H9 (cell line): ENCODE data around the gene TSPAN5. TPM values are rescaled to one million over a fixed set of nuclear protein-coding genes. Genes with fewer than 3 reads are reported as not detected.

ENCODE experiments used
- DNase-seq: peaks from one replicate; pipeline ENCODE4 v3.0.0-alpha.2; 2017
- H2AFZ ChIP-seq: one replicate; pipeline ENCODE4 v1.6.1; 2013; ENCODE audit warnings: mild to moderate bottlenecking, low read length, control low read depth, moderate library complexity
- H2AK5ac ChIP-seq: 2 replicates; pipeline ENCODE4 v1.6.1; 2013; ENCODE audit warnings: low read length, control low read depth, mixed read lengths; ENCODE audit not compliant: insufficient read length
- H2BK120ac ChIP-seq: one replicate; pipeline ENCODE4 v1.6.1; 2013; ENCODE audit warnings: low read depth, mild to moderate bottlenecking, low read length, control low read depth, inconsistent platforms; ENCODE audit not compliant: poor library complexity, severe bottlenecking
- H2BK12ac ChIP-seq: 2 replicates; pipeline ENCODE4 v1.6.1; 2013; ENCODE audit warnings: low read length, control low read depth, mixed read lengths, low read depth; ENCODE audit not compliant: insufficient read length
- H2BK15ac ChIP-seq: 2 replicates; pipeline ENCODE4 v1.6.1; 2013; ENCODE audit warnings: low read depth, low read length, control low read depth
- H2BK20ac ChIP-seq: one replicate; pipeline ENCODE4 v1.6.1; 2013; ENCODE audit warnings: low read depth, mild to moderate bottlenecking, low read length, control low read depth, inconsistent platforms; ENCODE audit not compliant: poor library complexity, severe bottlenecking
- H2BK5ac ChIP-seq: 2 replicates; pipeline ENCODE4 v1.6.1; 2013; ENCODE audit warnings: low read length, control low read depth, mixed read lengths; ENCODE audit not compliant: insufficient read length
- H3K14ac ChIP-seq: 2 replicates; pipeline ENCODE4 v1.6.1; 2013; ENCODE audit warnings: low read length, control low read depth; ENCODE audit not compliant: insufficient read depth
- H3K18ac ChIP-seq: 2 replicates; pipeline ENCODE4 v1.6.1; 2013; ENCODE audit warnings: low read depth, mild to moderate bottlenecking, mixed read lengths, low read length, control low read depth; ENCODE audit not compliant: insufficient read length
- H3K23ac ChIP-seq: 2 replicates; pipeline ENCODE4 v1.6.1; 2013; ENCODE audit warnings: low read length, control low read depth, mixed read lengths, low read depth; ENCODE audit not compliant: insufficient read length
- H3K23me2 ChIP-seq: 2 replicates; pipeline ENCODE4 v1.6.1; 2013; ENCODE audit warnings: low read depth, mild to moderate bottlenecking, mixed read lengths, low read length, control low read depth; ENCODE audit not compliant: insufficient read length, poor library complexity, severe bottlenecking
- H3K27ac ChIP-seq: 2 replicates; pipeline ENCODE4 v1.5.1; 2013; ENCODE audit warnings: low read length, control low read depth, mixed read lengths, low read depth; ENCODE audit not compliant: insufficient read length
- H3K27me3 ChIP-seq: 2 replicates; pipeline ENCODE4 v1.6.1; 2013; ENCODE audit warnings: low read length, control low read depth, inconsistent platforms; ENCODE audit not compliant: insufficient read depth
- H3K4ac ChIP-seq: 2 replicates; pipeline ENCODE4 v1.6.1; 2013; ENCODE audit warnings: low read depth, mild to moderate bottlenecking, control low read depth, inconsistent platforms, low read length, moderate library complexity
- H3K4me1 ChIP-seq: 2 replicates; pipeline ENCODE4 v1.6.1; 2013; ENCODE audit warnings: low read length, control low read depth, inconsistent platforms; ENCODE audit not compliant: insufficient read depth
- H3K4me2 ChIP-seq: 2 replicates; pipeline ENCODE4 v1.6.1; 2013; ENCODE audit warnings: low read length, control low read depth, mixed read lengths; ENCODE audit not compliant: insufficient read length, insufficient read depth
- H3K56ac ChIP-seq: 2 replicates; pipeline ENCODE4 v1.6.1; 2013; ENCODE audit warnings: low read depth, mild to moderate bottlenecking, mixed read lengths, low read length, control low read depth; ENCODE audit not compliant: insufficient read length
- H3K79me1 ChIP-seq: 2 replicates; pipeline ENCODE4 v1.6.1; 2013; ENCODE audit warnings: low read depth, mild to moderate bottlenecking, moderate library complexity, low read length, control low read depth, inconsistent platforms; ENCODE audit not compliant: insufficient read depth, poor library complexity, severe bottlenecking
- H3K79me2 ChIP-seq: 2 replicates; pipeline ENCODE4 v1.6.1; 2013; ENCODE audit warnings: low read length, control low read depth, inconsistent platforms; ENCODE audit not compliant: insufficient read depth
- H3K9ac ChIP-seq: 2 replicates; pipeline ENCODE4 v1.6.1; 2013; ENCODE audit warnings: low read length, control low read depth, mixed read lengths; ENCODE audit not compliant: insufficient read length; ENCODE audit errors: extremely low read depth
- H3K9me3 ChIP-seq: one replicate; pipeline ENCODE4 v1.6.1; 2013; ENCODE audit warnings: low read depth, low read length, inconsistent platforms; ENCODE audit not compliant: control insufficient read depth
- H3T11ph ChIP-seq: one replicate; pipeline ENCODE4 v1.6.1; 2013; ENCODE audit warnings: mild to moderate bottlenecking, low read length, control low read depth, inconsistent platforms
- H4K20me1 ChIP-seq: one replicate; pipeline ENCODE4 v1.6.1; 2013; ENCODE audit not compliant: control insufficient read depth, insufficient read length, insufficient read depth
- H4K5ac ChIP-seq: 2 replicates; pipeline ENCODE4 v1.6.1; 2013; ENCODE audit warnings: low read depth, mild to moderate bottlenecking, mixed read lengths, low read length, control low read depth; ENCODE audit not compliant: insufficient read length
- H4K8ac ChIP-seq: replicated peaks from 2 replicates; pipeline ENCODE4 v1.6.1; 2013; ENCODE audit warnings: low read length, control low read depth, mixed read lengths, low read depth; ENCODE audit not compliant: insufficient read length
- H4K91ac ChIP-seq: 2 replicates; pipeline ENCODE4 v1.6.1; 2013; ENCODE audit warnings: low read depth, mild to moderate bottlenecking, moderate library complexity, mixed read lengths, low read length, control low read depth; ENCODE audit not compliant: insufficient read length
- H3K27ac Mint-ChIP-seq, 3 experiments: 2 replicates in 2 of 3; 3 replicates in 1 of 3; pipeline ENCODE4 v1.8.0; 2020 to 2021; ENCODE audit warnings: mixed read lengths in 3 of 3, mild to moderate bottlenecking in 1 of 3, moderate library complexity in 1 of 3
- H3K27me3 Mint-ChIP-seq: 2 replicates; pipeline ENCODE4 v1.8.0; 2021; ENCODE audit warnings: low read depth, mild to moderate bottlenecking, moderate library complexity, mixed read lengths
- H3K36me3 Mint-ChIP-seq, 3 experiments: 2 replicates in 2 of 3; 3 replicates in 1 of 3; pipeline ENCODE4 v1.8.0; 2020 to 2021; ENCODE audit warnings: low read depth in 3 of 3, mixed read lengths in 3 of 3; ENCODE audit not compliant: insufficient read depth in 1 of 3
- H3K4me1 Mint-ChIP-seq, 2 experiments: 2 replicates each; pipeline ENCODE4 v1.8.0; 2020; ENCODE audit warnings: mixed read lengths in 2 of 2
- H3K4me3 Mint-ChIP-seq, 2 experiments: 2 replicates in 1 of 2; 3 replicates in 1 of 2; pipeline ENCODE4 v1.8.0; 2020 to 2021; ENCODE audit warnings: mild to moderate bottlenecking in 2 of 2, mixed read lengths in 2 of 2, moderate library complexity in 1 of 2
- H3K9me3 Mint-ChIP-seq, 2 experiments: 2 replicates in 1 of 2; 3 replicates in 1 of 2; pipeline ENCODE4 v1.8.0; 2020; ENCODE audit warnings: mild to moderate bottlenecking in 2 of 2, mixed read lengths in 2 of 2, moderate library complexity in 1 of 2
- WGBS: extraction: QIAGEN DNeasy Blood & Tissue Kit; methylation state at CpG from one replicate; pipeline ENCODE4 v1.1.7; 2013; ENCODE audit warnings: missing lambda C conversion rate, low lambda C conversion rate, mixed read lengths; ENCODE audit not compliant: insufficient read length; ENCODE audit errors: extremely low coverage; 5-methylcytosine and 5-hydroxymethylcytosine counted together
- total RNA-seq: library from RNA; stranded (reverse); gene quantifications from 2 replicates; pipeline ENCODE4 v1.2.1, GENCODE V29; 2021
- TF ChIP-seq, protein P1 (sequence below): fragments of 200-600 bp; sonication (generic); conservative IDR thresholded peaks from 3 replicates; pipeline ENCODE4 v1.8.0; 2021; ENCODE audit warnings: antibody characterized with exemption, mild to moderate bottlenecking

Gene TSPAN5
- total RNA-seq, 1 experiment from 2014 or later, result 7.0 TPM

DNA sequence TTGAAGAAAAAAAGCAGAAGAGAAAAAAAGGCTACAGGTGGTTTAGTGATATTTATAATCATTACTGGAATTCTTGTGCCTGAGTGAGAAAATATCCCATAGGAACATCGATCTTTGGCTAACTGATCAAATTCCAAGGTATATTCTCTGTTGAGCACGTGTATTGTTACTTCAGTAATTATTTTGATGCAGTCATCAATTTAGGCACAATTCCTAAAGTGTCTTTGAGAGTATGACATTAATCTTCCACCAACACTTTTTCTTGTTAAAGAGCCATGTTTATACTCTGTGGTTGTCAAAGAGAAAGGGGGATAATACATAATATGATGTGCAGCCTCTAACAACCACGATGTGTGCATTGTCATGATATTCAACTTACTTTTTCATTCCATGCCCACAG is 151.1 kb downstream of the TSPAN5 start:
- H3T11ph ChIP-seq, result no peak overlapping the region
- H3K23me2 ChIP-seq, result no peaks in the 10 kb centered on the region
- no peak overlapping the region for H4K8ac ChIP-seq
- no peaks in the 10 kb centered on the region for H3K9me3 ChIP-seq
- no peak overlapping the region for H3K56ac ChIP-seq
- WGBS, result no CpG with 5 or more reads among the region's 3 CpGs
- no peak overlapping the region for H3K27ac Mint-ChIP-seq
- no peak overlapping the region for H4K91ac ChIP-seq
- H2AFZ ChIP-seq, result no peak overlapping the region
- H3K14ac ChIP-seq, result no peak overlapping the region
- H2BK12ac ChIP-seq, result no peak overlapping the region
- no peak overlapping the region for H4K5ac ChIP-seq
- H4K20me1 ChIP-seq, result no peaks in the 10 kb centered on the region
- H3K4ac ChIP-seq, result no peak overlapping the region
- H3K4me3 Mint-ChIP-seq, result no peak overlapping the region
- H3K4me1 ChIP-seq, result no peaks in the 10 kb centered on the region; the same call in 1 of the 2 replicates
- no peak overlapping the region for H3K9ac ChIP-seq
- H3K9me3 Mint-ChIP-seq, result no peaks in the 10 kb centered on the region
- peaks cover 11 to 17% of the 10 kb centered on the region in 2 experiments for H3K4me1 Mint-ChIP-seq
- no peaks in the 10 kb centered on the region for H3K27me3 Mint-ChIP-seq
- no peak overlapping the region for H3K23ac ChIP-seq
- H3K27me3 ChIP-seq, result no peaks in the 10 kb centered on the region
- H2AK5ac ChIP-seq, result no peak overlapping the region
- H3K79me1 ChIP-seq, result no peaks in the 10 kb centered on the region
- no peak overlapping the region for H2BK20ac ChIP-seq
- H2BK15ac ChIP-seq, result no peak overlapping the region
- no peak overlapping the region for H2BK5ac ChIP-seq
- H3K79me2 ChIP-seq, result no peaks in the 10 kb centered on the region
- TF ChIP-seq, protein P1, sequence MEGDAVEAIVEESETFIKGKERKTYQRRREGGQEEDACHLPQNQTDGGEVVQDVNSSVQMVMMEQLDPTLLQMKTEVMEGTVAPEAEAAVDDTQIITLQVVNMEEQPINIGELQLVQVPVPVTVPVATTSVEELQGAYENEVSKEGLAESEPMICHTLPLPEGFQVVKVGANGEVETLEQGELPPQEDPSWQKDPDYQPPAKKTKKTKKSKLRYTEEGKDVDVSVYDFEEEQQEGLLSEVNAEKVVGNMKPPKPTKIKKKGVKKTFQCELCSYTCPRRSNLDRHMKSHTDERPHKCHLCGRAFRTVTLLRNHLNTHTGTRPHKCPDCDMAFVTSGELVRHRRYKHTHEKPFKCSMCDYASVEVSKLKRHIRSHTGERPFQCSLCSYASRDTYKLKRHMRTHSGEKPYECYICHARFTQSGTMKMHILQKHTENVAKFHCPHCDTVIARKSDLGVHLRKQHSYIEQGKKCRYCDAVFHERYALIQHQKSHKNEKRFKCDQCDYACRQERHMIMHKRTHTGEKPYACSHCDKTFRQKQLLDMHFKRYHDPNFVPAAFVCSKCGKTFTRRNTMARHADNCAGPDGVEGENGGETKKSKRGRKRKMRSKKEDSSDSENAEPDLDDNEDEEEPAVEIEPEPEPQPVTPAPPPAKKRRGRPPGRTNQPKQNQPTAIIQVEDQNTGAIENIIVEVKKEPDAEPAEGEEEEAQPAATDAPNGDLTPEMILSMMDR, result no peak
- DNase-seq, result no peak
- no peak overlapping the region for H3K27ac ChIP-seq
- H2BK120ac ChIP-seq, result no peak overlapping the region
- peaks cover 0 to 4% (median 0%) of the 10 kb centered on the region in 3 experiments; a peak in 1 of 7 replicates for H3K36me3 Mint-ChIP-seq
- H3K4me2 ChIP-seq, result no peak overlapping the region
- no peak overlapping the region for H3K18ac ChIP-seq
